ENCODE data around the gene PCBD2.

GRCh38 chr5:134878403-134878802, 26.5 kb upstream of the PCBD2 start:
- TF ChIP-seq CTCF (IDR thresholded peaks at IDR 0.05; ENCODE audit: low read length): no peak
- no peak for TF ChIP-seq EZH2 (IDR thresholded peaks at IDR 0.05; ENCODE audit: borderline replicate concordance, low read length)
